H9 (cell line): Measurements from ENCODE around the gene PPM1M. TPM values are rescaled to one million over a fixed set of nuclear protein-coding genes. Genes with fewer than 3 reads are reported as not detected.

Source experiments
- DNase-seq: peaks from one replicate; pipeline ENCODE4 v3.0.0-alpha.2; 2017
- H2AFZ ChIP-seq: one replicate; pipeline ENCODE4 v1.6.1; 2013; ENCODE audit warnings: mild to moderate bottlenecking, low read length, control low read depth, moderate library complexity
- H2AK5ac ChIP-seq: 2 replicates; pipeline ENCODE4 v1.6.1; 2013; ENCODE audit warnings: low read length, control low read depth, mixed read lengths; ENCODE audit not compliant: insufficient read length
- H2BK120ac ChIP-seq: one replicate; pipeline ENCODE4 v1.6.1; 2013; ENCODE audit warnings: low read depth, mild to moderate bottlenecking, low read length, control low read depth, inconsistent platforms; ENCODE audit not compliant: poor library complexity, severe bottlenecking
- H2BK12ac ChIP-seq: 2 replicates; pipeline ENCODE4 v1.6.1; 2013; ENCODE audit warnings: low read length, control low read depth, mixed read lengths, low read depth; ENCODE audit not compliant: insufficient read length
- H2BK15ac ChIP-seq: 2 replicates; pipeline ENCODE4 v1.6.1; 2013; ENCODE audit warnings: low read depth, low read length, control low read depth
- H2BK20ac ChIP-seq: one replicate; pipeline ENCODE4 v1.6.1; 2013; ENCODE audit warnings: low read depth, mild to moderate bottlenecking, low read length, control low read depth, inconsistent platforms; ENCODE audit not compliant: poor library complexity, severe bottlenecking
- H2BK5ac ChIP-seq: 2 replicates; pipeline ENCODE4 v1.6.1; 2013; ENCODE audit warnings: low read length, control low read depth, mixed read lengths; ENCODE audit not compliant: insufficient read length
- H3K14ac ChIP-seq: 2 replicates; pipeline ENCODE4 v1.6.1; 2013; ENCODE audit warnings: low read length, control low read depth; ENCODE audit not compliant: insufficient read depth
- H3K18ac ChIP-seq: 2 replicates; pipeline ENCODE4 v1.6.1; 2013; ENCODE audit warnings: low read depth, mild to moderate bottlenecking, mixed read lengths, low read length, control low read depth; ENCODE audit not compliant: insufficient read length
- H3K23ac ChIP-seq: 2 replicates; pipeline ENCODE4 v1.6.1; 2013; ENCODE audit warnings: low read length, control low read depth, mixed read lengths, low read depth; ENCODE audit not compliant: insufficient read length
- H3K23me2 ChIP-seq: 2 replicates; pipeline ENCODE4 v1.6.1; 2013; ENCODE audit warnings: low read depth, mild to moderate bottlenecking, mixed read lengths, low read length, control low read depth; ENCODE audit not compliant: insufficient read length, poor library complexity, severe bottlenecking
- H3K27ac ChIP-seq: 2 replicates; pipeline ENCODE4 v1.5.1; 2013; ENCODE audit warnings: low read length, control low read depth, mixed read lengths, low read depth; ENCODE audit not compliant: insufficient read length
- H3K27me3 ChIP-seq: 2 replicates; pipeline ENCODE4 v1.6.1; 2013; ENCODE audit warnings: low read length, control low read depth, inconsistent platforms; ENCODE audit not compliant: insufficient read depth
- H3K4ac ChIP-seq: 2 replicates; pipeline ENCODE4 v1.6.1; 2013; ENCODE audit warnings: low read depth, mild to moderate bottlenecking, control low read depth, inconsistent platforms, low read length, moderate library complexity
- H3K4me1 ChIP-seq: 2 replicates; pipeline ENCODE4 v1.6.1; 2013; ENCODE audit warnings: low read length, control low read depth, inconsistent platforms; ENCODE audit not compliant: insufficient read depth
- H3K4me2 ChIP-seq: 2 replicates; pipeline ENCODE4 v1.6.1; 2013; ENCODE audit warnings: low read length, control low read depth, mixed read lengths; ENCODE audit not compliant: insufficient read length, insufficient read depth
- H3K56ac ChIP-seq: 2 replicates; pipeline ENCODE4 v1.6.1; 2013; ENCODE audit warnings: low read depth, mild to moderate bottlenecking, mixed read lengths, low read length, control low read depth; ENCODE audit not compliant: insufficient read length
- H3K79me1 ChIP-seq: 2 replicates; pipeline ENCODE4 v1.6.1; 2013; ENCODE audit warnings: low read depth, mild to moderate bottlenecking, moderate library complexity, low read length, control low read depth, inconsistent platforms; ENCODE audit not compliant: insufficient read depth, poor library complexity, severe bottlenecking
- H3K79me2 ChIP-seq: 2 replicates; pipeline ENCODE4 v1.6.1; 2013; ENCODE audit warnings: low read length, control low read depth, inconsistent platforms; ENCODE audit not compliant: insufficient read depth
- H3K9ac ChIP-seq: 2 replicates; pipeline ENCODE4 v1.6.1; 2013; ENCODE audit warnings: low read length, control low read depth, mixed read lengths; ENCODE audit not compliant: insufficient read length; ENCODE audit errors: extremely low read depth
- H3K9me3 ChIP-seq: one replicate; pipeline ENCODE4 v1.6.1; 2013; ENCODE audit warnings: low read depth, low read length, inconsistent platforms; ENCODE audit not compliant: control insufficient read depth
- H3T11ph ChIP-seq: one replicate; pipeline ENCODE4 v1.6.1; 2013; ENCODE audit warnings: mild to moderate bottlenecking, low read length, control low read depth, inconsistent platforms
- H4K20me1 ChIP-seq: one replicate; pipeline ENCODE4 v1.6.1; 2013; ENCODE audit not compliant: control insufficient read depth, insufficient read length, insufficient read depth
- H4K5ac ChIP-seq: 2 replicates; pipeline ENCODE4 v1.6.1; 2013; ENCODE audit warnings: low read depth, mild to moderate bottlenecking, mixed read lengths, low read length, control low read depth; ENCODE audit not compliant: insufficient read length
- H4K8ac ChIP-seq: replicated peaks from 2 replicates; pipeline ENCODE4 v1.6.1; 2013; ENCODE audit warnings: low read length, control low read depth, mixed read lengths, low read depth; ENCODE audit not compliant: insufficient read length
- H4K91ac ChIP-seq: 2 replicates; pipeline ENCODE4 v1.6.1; 2013; ENCODE audit warnings: low read depth, mild to moderate bottlenecking, moderate library complexity, mixed read lengths, low read length, control low read depth; ENCODE audit not compliant: insufficient read length
- H3K27ac Mint-ChIP-seq, 3 experiments: 2 replicates in 2 of 3; 3 replicates in 1 of 3; pipeline ENCODE4 v1.8.0; 2020 to 2021; ENCODE audit warnings: mixed read lengths in 3 of 3, mild to moderate bottlenecking in 1 of 3, moderate library complexity in 1 of 3
- H3K27me3 Mint-ChIP-seq: 2 replicates; pipeline ENCODE4 v1.8.0; 2021; ENCODE audit warnings: low read depth, mild to moderate bottlenecking, moderate library complexity, mixed read lengths
- H3K36me3 Mint-ChIP-seq, 3 experiments: 2 replicates in 2 of 3; 3 replicates in 1 of 3; pipeline ENCODE4 v1.8.0; 2020 to 2021; ENCODE audit warnings: low read depth in 3 of 3, mixed read lengths in 3 of 3; ENCODE audit not compliant: insufficient read depth in 1 of 3
- H3K4me1 Mint-ChIP-seq, 2 experiments: 2 replicates each; pipeline ENCODE4 v1.8.0; 2020; ENCODE audit warnings: mixed read lengths in 2 of 2
- H3K4me3 Mint-ChIP-seq, 2 experiments: 2 replicates in 1 of 2; 3 replicates in 1 of 2; pipeline ENCODE4 v1.8.0; 2020 to 2021; ENCODE audit warnings: mild to moderate bottlenecking in 2 of 2, mixed read lengths in 2 of 2, moderate library complexity in 1 of 2
- H3K9me3 Mint-ChIP-seq, 2 experiments: 2 replicates in 1 of 2; 3 replicates in 1 of 2; pipeline ENCODE4 v1.8.0; 2020; ENCODE audit warnings: mild to moderate bottlenecking in 2 of 2, mixed read lengths in 2 of 2, moderate library complexity in 1 of 2
- CTCF ChIP-seq: fragments of 200-600 bp; sonication (generic); conservative IDR thresholded peaks from 3 replicates; pipeline ENCODE4 v1.8.0; 2021; ENCODE audit warnings: antibody characterized with exemption, mild to moderate bottlenecking
- WGBS: extraction: QIAGEN DNeasy Blood & Tissue Kit; methylation state at CpG from one replicate; pipeline ENCODE4 v1.1.7; 2013; ENCODE audit warnings: missing lambda C conversion rate, low lambda C conversion rate, mixed read lengths; ENCODE audit not compliant: insufficient read length; ENCODE audit errors: extremely low coverage; 5-methylcytosine and 5-hydroxymethylcytosine counted together
- total RNA-seq: library from RNA; stranded (reverse); gene quantifications from 2 replicates; pipeline ENCODE4 v1.2.1, GENCODE V29; 2021

The PPM1M gene
- total RNA-seq, 1 experiment from 2014 or later, result 7.4 TPM

DNA sequence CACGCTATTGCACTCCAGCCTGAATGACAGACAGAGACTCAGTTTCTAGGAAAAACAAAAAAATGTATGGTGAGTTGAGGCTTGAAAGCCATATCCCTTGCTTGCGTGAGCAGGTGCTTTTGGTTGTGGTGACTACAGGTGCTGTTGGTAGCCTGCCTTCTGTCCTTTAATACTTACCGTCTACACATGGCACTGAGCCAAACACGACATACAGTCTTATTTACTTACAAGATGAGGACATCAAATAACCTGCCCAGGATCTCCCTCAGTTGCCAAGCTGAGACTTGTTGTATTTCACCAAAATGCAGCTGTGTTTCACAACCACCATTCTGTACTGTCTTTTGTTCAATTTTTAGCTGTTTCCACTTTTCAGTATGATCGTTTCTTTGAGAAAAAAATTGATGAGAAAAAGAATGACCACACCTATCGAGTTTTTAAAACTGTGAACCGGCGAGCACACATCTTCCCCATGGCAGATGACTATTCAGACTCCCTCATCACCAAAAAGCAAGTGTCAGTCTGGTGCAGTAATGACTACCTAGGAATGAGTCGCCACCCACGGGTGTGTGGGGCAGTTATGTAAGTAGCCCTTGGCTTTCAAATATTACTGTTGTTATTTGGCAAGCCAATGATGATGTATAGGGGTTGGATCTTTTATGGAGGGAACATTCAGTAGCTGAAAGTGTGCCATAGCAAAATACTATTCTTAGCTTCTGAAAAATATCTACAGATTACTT lies 41.1 kb upstream of the PPM1M start:
- no peak overlapping the region for H3K23ac ChIP-seq
- Mint-ChIP-seq H3K36me3 (peaks cover 50 to 94% (median 91%) of the 10 kb centered on the region in 3 experiments; a peak in 6 of 7 replicates), H3K27ac (no peak overlapping the region), H3K4me3 (no peak overlapping the region), H3K9me3 (no peaks in the 10 kb centered on the region), H3K27me3 (no peaks in the 10 kb centered on the region), H3K4me1 (no peaks in the 10 kb centered on the region)
- no peak overlapping the region for H4K8ac ChIP-seq
- no peaks in the 10 kb centered on the region for H3K79me1 ChIP-seq
- H3K9me3 ChIP-seq, result no peaks in the 10 kb centered on the region
- no peak overlapping the region for H3K9ac ChIP-seq
- no peak overlapping the region for H2BK5ac ChIP-seq
- no peak overlapping the region for H2AFZ ChIP-seq
- no peak overlapping the region for H4K5ac ChIP-seq
- no peak overlapping the region for H2BK120ac ChIP-seq
- no CpG with 5 or more reads among the region's 10 CpGs for WGBS
- H3K27me3 ChIP-seq, result no peaks in the 10 kb centered on the region
- H2BK15ac ChIP-seq, result no peak overlapping the region
- no peak overlapping the region for H3K4me2 ChIP-seq
- no peaks in the 10 kb centered on the region for H3K23me2 ChIP-seq
- no peaks in the 10 kb centered on the region for H4K20me1 ChIP-seq
- H3K27ac ChIP-seq, result no peak overlapping the region
- H3K4ac ChIP-seq, result no peak overlapping the region
- H2AK5ac ChIP-seq, result no peak overlapping the region
- no peak for TF ChIP-seq CTCF
- no peaks in the 10 kb centered on the region for H3K79me2 ChIP-seq
- H3K18ac ChIP-seq, result no peak overlapping the region
- H2BK12ac ChIP-seq, result no peak overlapping the region
- H3T11ph ChIP-seq, result no peak overlapping the region
- H2BK20ac ChIP-seq, result no peak overlapping the region
- no peak overlapping the region for H4K91ac ChIP-seq
- no peak overlapping the region for H3K14ac ChIP-seq
- no peaks in the 10 kb centered on the region for H3K4me1 ChIP-seq
- DNase-seq, result no peak
- H3K56ac ChIP-seq, result no peak overlapping the region
